ENCODE results near the gene TMEM39A. TPM values are rescaled to one million over a fixed set of nuclear protein-coding genes. Genes with fewer than 3 reads are reported as not detected.

The TMEM39A gene
- total and polyA plus RNA-seq, 2 of the 4 experiments (the other 2 are of a cell fraction): 29.6 to 117 TPM

DNA sequence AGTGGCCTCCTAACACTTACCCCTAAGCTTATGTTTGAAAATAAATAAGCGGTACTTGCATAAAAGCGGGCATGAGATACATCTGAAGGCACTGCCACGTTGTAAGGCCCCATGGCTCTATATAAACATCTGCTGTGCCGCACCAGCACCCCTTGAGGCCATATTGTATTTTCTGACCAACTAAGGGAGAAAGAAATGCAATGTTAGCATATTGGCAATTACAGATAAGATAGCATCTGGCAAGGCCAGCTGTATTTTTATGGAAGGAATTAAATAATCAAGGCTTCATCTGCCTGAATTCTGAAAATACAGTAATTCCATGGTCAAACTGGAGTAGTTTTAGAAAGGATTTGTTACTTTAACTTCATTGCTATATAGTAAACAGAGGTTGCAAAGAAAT, 28.7 kb downstream of the TMEM39A start:
- Histone ChIP-seq H2BK5ac (ENCODE audit: low read depth, low read length, poor library complexity, severe bottlenecking) (no peak overlapping the region), H3K27ac (ENCODE audit: insufficient read depth, low read length) (no peak overlapping the region), H4K5ac (ENCODE audit: low read depth, low read length) (no peak overlapping the region), H3K36me3 (ENCODE audit: control insufficient read depth, insufficient read depth, low read length) (peaks cover 49% of the 10 kb centered on the region), H2BK20ac (ENCODE audit: low read depth, low read length) (no peak overlapping the region), H2BK15ac (ENCODE audit: low read depth, low read length) (no peak overlapping the region), H3K9ac (ENCODE audit: low read depth, low read length) (no peak overlapping the region), H4K20me1 (ENCODE audit: insufficient read depth, low read length) (peaks cover 8% of the 10 kb centered on the region; the same call in 1 of the 2 replicates), H2AK9ac (replicated peaks; ENCODE audit: low read depth, low read length, poor library complexity) (no peak overlapping the region), H3K9me1 (ENCODE audit: insufficient read depth, low read length) (peaks cover 5% of the 10 kb centered on the region; the same call in 1 of the 2 replicates), H3K56ac (ENCODE audit: extremely low read depth, insufficient read depth, low read length) (no peak overlapping the region), H3K23ac (ENCODE audit: low read depth, low read length) (no peak overlapping the region), H3K4me1 (ENCODE audit: control insufficient read depth, insufficient read depth, low read length) (0 out of 2 replicates have a peak, but pooled peaks cover 2% of the 10 kb centered on the region), H4K91ac (ENCODE audit: insufficient read depth, low read depth, low read length) (no peak overlapping the region), H2AK5ac (ENCODE audit: low read depth, low read length) (no peak overlapping the region), H2BK120ac (ENCODE audit: low read depth, low read length) (no peak overlapping the region), H3K79me1 (ENCODE audit: low read depth in 1 of 2, low read length in 2 of 2) (peaks cover 26 to 31% of the 10 kb centered on the region in 2 experiments; a peak in 3 of 4 replicates), H3K4me3 (ENCODE audit: insufficient read depth, low read depth, low read length) (no peak overlapping the region), H3K14ac (replicated peaks; ENCODE audit: low read depth, low read length) (no peak overlapping the region), H4K8ac (ENCODE audit: low read depth in 2 of 2, low read length in 2 of 2) (no peak overlapping the region), H3K9me3 (ENCODE audit: control insufficient read depth, insufficient read depth, low read length) (peaks cover 7% of the 10 kb centered on the region), H3K18ac (ENCODE audit: low read depth, low read length) (no peak overlapping the region), H3K4ac (ENCODE audit: low read depth, low read length) (no peak overlapping the region), H3K27me3 (ENCODE audit: control insufficient read depth, insufficient read depth, low read length) (no peaks in the 10 kb centered on the region), H2AFZ (replicated peaks; ENCODE audit: low read length, poor library complexity) (no peak overlapping the region), H3K4me2 (ENCODE audit: low read depth, low read length) (no peak overlapping the region)
- WGBS, 2 experiments (ENCODE audit: extremely low coverage in 2 of 2, insufficient read length in 1 of 2): no CpG with 5 or more reads among the region's 4 CpGs
- no TSS peak for BruUV-seq (replicated peaks)
- intact Hi-C loops (cut with micrococcal nuclease) (loop anchor here (10.0 kb wide), 1 partner anchor 140 kb away; the partner anchor contains the start of gene ARHGAP31), dilution Hi-C loops (cut with HindIII; ENCODE audit: low sequenced_read_pairs, unreplicated experiment) (no loop called here), in situ Hi-C loops (cut with MboI; ENCODE audit: low sequenced_read_pairs) (no loop called here)
- no peak; the same call in 1 of the 2 replicates for ATAC-seq (ENCODE audit: low read depth)
- peak; percentile 38 for TF ChIP-seq MAFK (IDR thresholded peaks at IDR 0.05; ENCODE audit: low read depth, low read length)
- no peak for TF ChIP-seq MXI1 (IDR thresholded peaks at IDR 0.05; ENCODE audit: borderline replicate concordance, low read depth, low read length)
- TF ChIP-seq, protein P1, sequence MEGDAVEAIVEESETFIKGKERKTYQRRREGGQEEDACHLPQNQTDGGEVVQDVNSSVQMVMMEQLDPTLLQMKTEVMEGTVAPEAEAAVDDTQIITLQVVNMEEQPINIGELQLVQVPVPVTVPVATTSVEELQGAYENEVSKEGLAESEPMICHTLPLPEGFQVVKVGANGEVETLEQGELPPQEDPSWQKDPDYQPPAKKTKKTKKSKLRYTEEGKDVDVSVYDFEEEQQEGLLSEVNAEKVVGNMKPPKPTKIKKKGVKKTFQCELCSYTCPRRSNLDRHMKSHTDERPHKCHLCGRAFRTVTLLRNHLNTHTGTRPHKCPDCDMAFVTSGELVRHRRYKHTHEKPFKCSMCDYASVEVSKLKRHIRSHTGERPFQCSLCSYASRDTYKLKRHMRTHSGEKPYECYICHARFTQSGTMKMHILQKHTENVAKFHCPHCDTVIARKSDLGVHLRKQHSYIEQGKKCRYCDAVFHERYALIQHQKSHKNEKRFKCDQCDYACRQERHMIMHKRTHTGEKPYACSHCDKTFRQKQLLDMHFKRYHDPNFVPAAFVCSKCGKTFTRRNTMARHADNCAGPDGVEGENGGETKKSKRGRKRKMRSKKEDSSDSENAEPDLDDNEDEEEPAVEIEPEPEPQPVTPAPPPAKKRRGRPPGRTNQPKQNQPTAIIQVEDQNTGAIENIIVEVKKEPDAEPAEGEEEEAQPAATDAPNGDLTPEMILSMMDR (conservative IDR thresholded peaks at IDR 0.05; ENCODE audit: low read depth, low read length): no peak
- TF ChIP-seq MAZ (IDR thresholded peaks at IDR 0.05; ENCODE audit: borderline replicate concordance, low read depth, low read length): no peak
- no peak for TF ChIP-seq USF2 (IDR thresholded peaks at IDR 0.05; ENCODE audit: low read depth, low read length)
- TF ChIP-seq, protein P2, sequence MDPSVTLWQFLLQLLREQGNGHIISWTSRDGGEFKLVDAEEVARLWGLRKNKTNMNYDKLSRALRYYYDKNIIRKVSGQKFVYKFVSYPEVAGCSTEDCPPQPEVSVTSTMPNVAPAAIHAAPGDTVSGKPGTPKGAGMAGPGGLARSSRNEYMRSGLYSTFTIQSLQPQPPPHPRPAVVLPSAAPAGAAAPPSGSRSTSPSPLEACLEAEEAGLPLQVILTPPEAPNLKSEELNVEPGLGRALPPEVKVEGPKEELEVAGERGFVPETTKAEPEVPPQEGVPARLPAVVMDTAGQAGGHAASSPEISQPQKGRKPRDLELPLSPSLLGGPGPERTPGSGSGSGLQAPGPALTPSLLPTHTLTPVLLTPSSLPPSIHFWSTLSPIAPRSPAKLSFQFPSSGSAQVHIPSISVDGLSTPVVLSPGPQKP (IDR thresholded peaks at IDR 0.05; ENCODE audit: borderline replicate concordance, low read depth, low read length): no peak
- no peak for TF ChIP-seq RAD21 (IDR thresholded peaks at IDR 0.05; ENCODE audit: low read length)
- TF ChIP-seq RFX5 (IDR thresholded peaks at IDR 0.05; ENCODE audit: low read depth, low read length): no peak
- ChIA-PET CTCF (no interaction called here), POLR2A (ENCODE audit: unreplicated experiment) (no interaction called here)
- no peak for DNase-seq

Measured in IMR-90 (cell line).